Amygdala (tissue), 56 donors: ENCODE measurements around the gene PODXL.

Experiments
- DNase-seq, 56 donors: peaks; one replicate each; lab custom pipeline; 2025; lab: John Stamatoyannopoulos, UW

The PODXL gene

DNA sequence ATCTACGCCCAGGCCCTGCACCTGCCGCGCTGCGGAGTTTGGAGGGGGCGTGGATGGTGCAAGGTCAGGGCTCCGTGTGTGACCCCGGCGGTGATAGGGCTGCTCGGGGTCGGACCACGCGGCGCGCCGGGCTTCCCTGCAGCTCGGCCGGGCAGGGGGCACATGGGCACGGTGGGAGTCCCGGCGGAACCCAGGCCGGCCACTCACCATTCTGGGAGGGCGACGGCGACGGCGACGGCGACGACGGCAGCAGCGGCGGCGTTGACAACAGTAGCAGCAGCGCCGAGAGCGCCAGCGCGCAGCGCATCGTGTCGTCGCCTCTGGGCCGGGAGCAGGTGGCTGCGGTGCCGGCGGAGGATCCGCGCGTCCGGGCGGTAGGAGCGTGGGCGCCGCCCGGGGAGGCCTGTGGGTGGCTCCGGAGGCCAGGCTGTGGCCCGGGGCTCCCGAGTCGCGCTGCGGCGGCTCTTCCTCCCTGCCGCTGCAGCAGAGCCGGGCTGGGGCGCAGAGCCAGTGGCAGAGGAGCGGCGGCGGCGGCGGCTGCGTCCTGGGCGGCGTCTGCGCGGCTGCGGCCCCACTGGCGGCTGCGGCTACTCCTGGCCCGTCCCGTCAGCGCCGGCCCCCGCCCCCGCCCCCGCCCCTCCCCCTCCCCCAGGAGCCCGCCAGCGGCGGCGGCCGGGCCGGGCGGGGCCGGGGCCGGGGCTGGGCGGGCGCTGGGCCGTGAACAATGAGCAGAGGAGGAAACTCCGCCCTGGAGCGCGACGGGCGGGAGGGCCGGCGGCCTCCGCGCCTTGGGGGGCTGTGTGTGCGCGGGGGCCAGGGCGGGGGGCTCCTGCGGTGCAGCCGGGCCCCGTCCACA lies at the start of gene PODXL:
PODXL (minus strand) TSS at position 576 of the 856 bp plus-strand sequence; CDS start at position 307, 269 bp downstream.
- DNase-seq = peak in 43 of 56 donors; percentile 4 to 72 (median 49)

GRCh38 chr7:131605280-131605878 lies 49.0 kb upstream of the PODXL start:
- DNase-seq = peak in 1 of 56 donors; percentile 17

GRCh38 chr7:131604841-131605279 lies 48.4 kb upstream of the PODXL start:
- DNase-seq = peak in 1 of 56 donors; percentile 37

GRCh38 chr7:131603932-131604331 lies 47.5 kb upstream of the PODXL start:
- no peak for DNase-seq

DNA sequence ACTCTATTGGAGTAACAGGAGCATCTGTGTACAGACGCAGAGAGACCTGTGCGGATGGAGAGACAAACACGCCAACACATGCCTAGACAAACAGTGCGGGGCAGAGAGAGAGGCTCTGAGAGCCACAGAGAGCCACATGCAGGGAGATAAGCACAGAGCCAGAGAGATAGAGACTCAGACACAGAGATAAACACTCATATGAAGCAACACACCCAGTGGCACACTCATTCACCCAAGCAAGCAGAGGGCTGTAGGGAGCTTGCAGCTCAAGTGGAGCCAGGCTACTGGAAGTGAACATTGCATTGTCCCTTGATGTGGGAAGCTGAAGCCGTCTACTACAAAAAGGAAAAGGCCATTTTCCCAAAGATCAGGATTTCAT lies 46.6 kb upstream of the PODXL start:
- no peak for DNase-seq

GRCh38 chr7:131602304-131602993 lies 46.0 kb upstream of the PODXL start:
- DNase-seq = no peak

- peak in 9 of 56 donors; percentile 4 to 35 (median 16) for DNase-seq
Measured at GRCh38 chr7:131600085-131600881, 43.9 kb upstream of the PODXL start.

- no peak for DNase-seq
Measured at GRCh38 chr7:131596785-131597184, 40.4 kb upstream of the PODXL start.

- DNase-seq = no peak
Measured at GRCh38 chr7:131595699-131596098, 39.3 kb upstream of the PODXL start.

DNA sequence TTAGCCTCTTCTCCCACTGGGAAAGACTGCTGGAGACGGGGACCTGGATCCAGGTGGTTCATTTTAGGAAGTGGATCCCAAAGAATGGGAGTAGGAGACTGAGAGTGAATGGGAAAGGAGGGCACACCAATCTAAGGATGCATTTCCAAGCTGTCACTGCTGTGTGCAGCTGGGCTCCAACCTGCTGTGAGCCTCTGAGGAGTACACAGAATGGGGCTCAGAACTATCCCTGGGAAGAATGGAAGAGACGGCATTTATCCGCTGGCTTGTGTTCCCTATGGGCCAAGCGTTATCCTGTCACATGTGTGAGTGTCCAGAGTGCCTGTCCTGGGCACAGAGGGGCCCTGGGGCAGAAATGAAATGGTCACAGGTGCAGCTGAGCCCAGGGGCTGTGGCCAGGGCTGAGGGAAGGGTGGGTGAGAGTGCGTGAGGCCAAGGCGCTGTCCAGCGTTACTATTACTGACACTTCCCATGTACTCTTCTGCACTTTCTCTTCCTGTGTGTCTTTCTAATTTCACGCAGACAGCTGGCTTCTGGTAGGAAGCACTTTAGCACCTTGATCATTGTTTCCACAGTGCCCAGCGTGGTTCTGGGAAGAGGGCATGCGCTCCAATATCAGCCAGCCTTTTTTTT lies 35.4 kb upstream of the PODXL start:
- DNase-seq = no peak

DNA sequence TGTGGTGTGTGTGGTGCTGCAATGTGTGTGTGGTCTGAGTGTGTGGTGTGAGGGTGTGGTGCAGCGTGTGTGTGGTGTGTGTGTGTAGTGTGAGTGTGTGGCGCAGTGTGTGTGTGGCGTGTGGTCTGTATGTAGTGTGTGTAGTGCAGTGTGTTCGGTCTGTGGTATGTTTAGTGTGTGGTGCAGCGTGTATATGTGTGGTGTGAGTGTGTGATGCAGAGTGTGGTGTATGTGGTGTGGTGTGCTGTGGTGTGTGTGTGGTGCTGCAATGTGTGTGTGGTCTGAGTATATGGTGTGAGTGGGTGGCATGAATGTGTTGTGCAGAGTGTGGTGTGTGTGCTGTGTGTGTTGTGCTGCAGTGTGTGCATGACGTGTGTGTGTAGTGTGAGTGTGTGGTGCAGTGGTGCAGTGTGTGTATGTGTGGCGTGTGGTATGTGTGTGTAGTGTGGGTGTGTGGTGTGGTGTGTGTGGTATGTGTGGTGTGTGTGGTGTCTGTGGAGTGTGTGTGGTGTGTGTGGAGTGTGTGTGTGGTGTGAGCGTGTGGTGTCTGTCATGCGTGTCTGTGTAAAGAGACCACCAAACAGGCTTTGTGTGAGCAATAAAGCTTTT lies 31.0 kb upstream of the PODXL start:
- DNase-seq = no peak

DNA sequence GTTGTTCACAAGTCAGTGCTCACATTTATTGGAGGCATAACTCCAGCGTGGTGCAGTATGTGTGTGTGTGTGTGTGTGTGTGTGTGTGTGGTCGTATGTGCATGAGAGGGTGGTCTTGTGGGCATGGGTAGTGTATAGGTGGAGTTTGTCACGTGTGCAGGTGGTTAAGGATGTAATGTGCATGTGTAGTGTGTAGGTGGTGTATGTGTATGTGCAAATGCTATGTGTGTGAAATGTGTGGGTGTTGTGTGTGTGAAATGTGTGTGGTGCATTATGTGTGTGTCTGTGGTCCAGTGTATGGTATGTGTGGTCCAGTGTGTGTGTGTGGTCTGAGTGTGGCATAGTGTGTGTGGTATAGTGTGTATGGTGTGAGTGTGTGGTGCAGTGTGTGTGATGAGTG lies 30.3 kb upstream of the PODXL start:
- DNase-seq = no peak

DNA sequence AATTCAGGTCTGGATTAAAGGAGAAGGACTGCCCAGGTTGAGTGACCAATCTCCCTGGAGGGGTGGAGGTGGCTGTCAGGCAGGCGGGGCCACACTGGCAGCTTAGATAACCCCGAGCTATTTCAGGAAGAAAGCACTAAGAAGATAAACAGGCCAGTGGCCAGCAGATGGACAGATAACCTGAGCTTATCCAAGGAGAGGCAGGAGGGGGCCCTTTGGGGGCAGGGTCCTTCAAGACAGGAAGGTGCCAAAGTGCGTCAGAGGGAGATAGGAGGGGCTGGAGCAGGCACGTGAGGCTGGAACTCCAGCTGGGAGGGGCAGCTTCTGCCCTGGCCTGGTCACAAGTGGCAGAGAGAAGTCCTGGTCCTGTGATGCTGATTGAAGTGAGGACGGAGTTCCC lies 29.8 kb upstream of the PODXL start:
- no peak for DNase-seq

- no peak for DNase-seq
Measured at GRCh38 chr7:131583430-131583829, 27.0 kb upstream of the PODXL start.

DNA sequence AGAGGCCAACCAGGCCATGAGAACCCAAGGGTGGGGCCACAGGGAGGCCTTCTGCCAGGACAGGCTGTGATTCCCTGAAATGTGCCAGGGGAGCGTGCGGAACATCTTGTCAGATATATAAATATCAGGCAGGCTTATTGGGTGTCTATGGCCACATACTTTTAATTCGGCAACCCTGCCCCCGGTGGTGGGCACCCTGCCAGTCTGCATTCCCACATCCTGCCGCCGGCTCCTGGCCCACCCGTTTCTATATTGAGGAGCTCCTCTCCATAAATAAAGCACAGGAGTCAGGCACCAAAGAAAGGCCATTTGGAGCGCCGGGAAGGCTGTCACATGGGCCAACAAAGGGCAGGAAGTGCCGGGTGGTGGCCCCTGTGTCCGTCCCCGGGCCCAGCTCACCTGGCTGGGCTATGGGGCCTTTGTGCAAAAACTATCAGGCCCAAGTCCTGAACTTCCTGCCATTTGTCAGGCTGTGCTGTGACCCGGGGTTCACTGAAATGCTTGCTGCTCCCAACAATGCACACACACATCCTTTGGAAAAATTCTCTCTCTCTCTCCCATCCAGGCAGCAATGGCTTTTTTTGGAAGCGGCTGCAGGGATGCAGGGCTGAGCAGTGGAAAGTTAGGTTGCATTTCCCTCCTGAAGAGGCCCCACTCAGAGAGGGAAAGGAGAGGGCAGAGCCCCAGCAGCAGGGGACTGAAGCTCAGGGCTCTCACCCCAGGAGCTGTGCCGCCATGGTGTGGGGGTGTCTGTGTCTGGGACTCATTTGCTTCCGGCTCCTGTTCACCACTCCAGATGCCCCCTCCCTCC lies 25.0 kb upstream of the PODXL start:
- DNase-seq = peak in 16 of 56 donors; percentile 6 to 70 (median 20)

DNA sequence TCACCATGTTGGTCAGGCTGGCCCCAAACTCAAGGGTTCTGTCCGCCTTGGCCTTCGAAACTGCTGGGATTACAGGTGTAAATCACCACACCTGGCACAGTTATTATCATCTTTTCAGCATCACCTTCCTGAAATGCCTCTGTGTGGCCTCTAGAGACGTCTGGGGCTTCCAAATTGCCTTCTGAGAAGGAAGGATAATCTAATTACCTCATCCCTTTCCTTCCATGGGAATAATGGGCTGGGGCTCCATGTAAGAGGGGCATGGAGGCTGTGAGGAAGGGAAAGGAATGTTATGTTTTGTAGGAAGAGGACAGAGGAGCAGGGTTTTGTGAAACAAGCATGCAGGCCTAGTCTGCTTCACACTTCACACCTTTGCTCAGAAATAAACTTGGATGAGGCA lies 22.2 kb upstream of the PODXL start:
- DNase-seq = no peak

- no peak for DNase-seq
Measured at GRCh38 chr7:131574741-131575140, 18.3 kb upstream of the PODXL start.

- DNase-seq = no peak
Measured at GRCh38 chr7:131570401-131570800, 14.0 kb upstream of the PODXL start.

- DNase-seq = no peak
Measured at GRCh38 chr7:131568970-131569369, 12.5 kb upstream of the PODXL start.
